ENCODE results near the gene NSD2.

Gene NSD2

GRCh38 chr4:1870578-1871443, at the start of gene NSD2:
Gene NSD2, plus strand, starts transcription at chr4:1871393. Its CDS starts 29,262 bp downstream, at chr4:1900655.
- Histone ChIP-seq H3K4me3 (ENCODE audit: low read depth, low read length) (peak within 1 kb of the TSS; percentile 88), H3K27ac (ENCODE audit: low read depth, low read length) (peak within 1 kb of the TSS; percentile 91), H3K4me1 (ENCODE audit: control insufficient read depth, insufficient read depth, low read length) (peaks cover 28% of the 10 kb centered on the region), H3K9ac (ENCODE audit: low read length) (peak within 1 kb of the TSS; percentile 94), H3K36me3 (ENCODE audit: control insufficient read depth, insufficient read depth, low read length) (no peaks in the 10 kb centered on the region), H3K9me3 (ENCODE audit: control insufficient read depth, insufficient read depth, low read depth, low read length) (no peaks in the 10 kb centered on the region), H3K27me3 (ENCODE audit: control insufficient read depth, insufficient read depth, low read length) (peaks cover 35% of the 10 kb centered on the region)

- no peak overlapping the region for H3K9ac ChIP-seq (ENCODE audit: low read length)
- no peak overlapping the region for H3K27ac ChIP-seq (ENCODE audit: low read depth, low read length)
- no peaks in the 10 kb centered on the region for H3K27me3 ChIP-seq (ENCODE audit: control insufficient read depth, insufficient read depth, low read length)
- H3K4me3 ChIP-seq (ENCODE audit: low read depth, low read length) = no peak overlapping the region
- no peaks in the 10 kb centered on the region for H3K4me1 ChIP-seq (ENCODE audit: control insufficient read depth, insufficient read depth, low read length)
- H3K9me3 ChIP-seq (ENCODE audit: control insufficient read depth, insufficient read depth, low read depth, low read length) = no peaks in the 10 kb centered on the region
- peaks cover 86% of the 10 kb centered on the region for H3K36me3 ChIP-seq (ENCODE audit: control insufficient read depth, insufficient read depth, low read length)
These were observed 49.3 kb upstream of the NSD2 start for GRCh38 chr4:1821679-1822567.

GRCh38 chr4:1822568-1823544, 48.3 kb upstream of the NSD2 start:
- no peak overlapping the region for H3K4me3 ChIP-seq (ENCODE audit: low read depth, low read length)
- no peak overlapping the region for H3K9ac ChIP-seq (ENCODE audit: low read length)
- no peaks in the 10 kb centered on the region for H3K27me3 ChIP-seq (ENCODE audit: control insufficient read depth, insufficient read depth, low read length)
- H3K27ac ChIP-seq (ENCODE audit: low read depth, low read length) = no peak overlapping the region
- H3K4me1 ChIP-seq (ENCODE audit: control insufficient read depth, insufficient read depth, low read length) = no peaks in the 10 kb centered on the region
- no peaks in the 10 kb centered on the region for H3K9me3 ChIP-seq (ENCODE audit: control insufficient read depth, insufficient read depth, low read depth, low read length)
- H3K36me3 ChIP-seq (ENCODE audit: control insufficient read depth, insufficient read depth, low read length) = peaks cover 78% of the 10 kb centered on the region

- Histone ChIP-seq H3K4me1 (ENCODE audit: control insufficient read depth, insufficient read depth, low read length) (no peaks in the 10 kb centered on the region), H3K9me3 (ENCODE audit: control insufficient read depth, insufficient read depth, low read depth, low read length) (no peaks in the 10 kb centered on the region), H3K9ac (ENCODE audit: low read length) (no peak overlapping the region), H3K36me3 (ENCODE audit: control insufficient read depth, insufficient read depth, low read length) (peaks cover 75% of the 10 kb centered on the region), H3K27ac (ENCODE audit: low read depth, low read length) (no peak overlapping the region), H3K4me3 (ENCODE audit: low read depth, low read length) (no peak overlapping the region), H3K27me3 (ENCODE audit: control insufficient read depth, insufficient read depth, low read length) (no peaks in the 10 kb centered on the region)
These were observed 47.7 kb upstream of the NSD2 start for GRCh38 chr4:1823545-1823932.

GRCh38 chr4:1824746-1825145, 46.4 kb upstream of the NSD2 start:
- Histone ChIP-seq H3K27ac (ENCODE audit: low read depth, low read length) (no peak overlapping the region), H3K36me3 (ENCODE audit: control insufficient read depth, insufficient read depth, low read length) (peaks cover 68% of the 10 kb centered on the region)

GRCh38 chr4:1825326-1825725, 45.9 kb upstream of the NSD2 start:
- H3K4me3 ChIP-seq (ENCODE audit: low read depth, low read length) = no peak overlapping the region
- H3K36me3 ChIP-seq (ENCODE audit: control insufficient read depth, insufficient read depth, low read length) = peaks cover 68% of the 10 kb centered on the region
- H3K9ac ChIP-seq (ENCODE audit: low read length) = no peak overlapping the region
- peaks cover 6% of the 10 kb centered on the region; the same call in 1 of the 2 replicates for H3K9me3 ChIP-seq (ENCODE audit: control insufficient read depth, insufficient read depth, low read depth, low read length)
- H3K4me1 ChIP-seq (ENCODE audit: control insufficient read depth, insufficient read depth, low read length) = peaks cover 6% of the 10 kb centered on the region; the same call in 1 of the 2 replicates
- no peak overlapping the region for H3K27ac ChIP-seq (ENCODE audit: low read depth, low read length)
- H3K27me3 ChIP-seq (ENCODE audit: control insufficient read depth, insufficient read depth, low read length) = no peaks in the 10 kb centered on the region

More at GRCh38 chr4:1824746-1825145, 46.4 kb upstream of the NSD2 start:
- no peak overlapping the region for H3K4me3 ChIP-seq (ENCODE audit: low read depth, low read length)
- H3K4me1 ChIP-seq (ENCODE audit: control insufficient read depth, insufficient read depth, low read length) = peaks cover 4% of the 10 kb centered on the region; the same call in 1 of the 2 replicates
- H3K9ac ChIP-seq (ENCODE audit: low read length) = no peak overlapping the region
- H3K9me3 ChIP-seq (ENCODE audit: control insufficient read depth, insufficient read depth, low read depth, low read length) = peaks cover 5% of the 10 kb centered on the region; the same call in 1 of the 2 replicates
- no peaks in the 10 kb centered on the region for H3K27me3 ChIP-seq (ENCODE audit: control insufficient read depth, insufficient read depth, low read length)

GRCh38 chr4:1826531-1827350, 44.5 kb upstream of the NSD2 start:
- Histone ChIP-seq H3K9me3 (ENCODE audit: control insufficient read depth, insufficient read depth, low read depth, low read length) (peaks cover 10% of the 10 kb centered on the region; the same call in 1 of the 2 replicates), H3K27me3 (ENCODE audit: control insufficient read depth, insufficient read depth, low read length) (no peaks in the 10 kb centered on the region), H3K4me1 (ENCODE audit: control insufficient read depth, insufficient read depth, low read length) (peaks cover 6% of the 10 kb centered on the region; the same call in 1 of the 2 replicates), H3K36me3 (ENCODE audit: control insufficient read depth, insufficient read depth, low read length) (peaks cover 75% of the 10 kb centered on the region), H3K4me3 (ENCODE audit: low read depth, low read length) (no peak overlapping the region), H3K9ac (ENCODE audit: low read length) (no peak overlapping the region), H3K27ac (ENCODE audit: low read depth, low read length) (no peak overlapping the region)

GRCh38 chr4:1830234-1830633, 41.0 kb upstream of the NSD2 start:
- no peaks in the 10 kb centered on the region for H3K27me3 ChIP-seq (ENCODE audit: control insufficient read depth, insufficient read depth, low read length)
- peaks cover 75% of the 10 kb centered on the region for H3K36me3 ChIP-seq (ENCODE audit: control insufficient read depth, insufficient read depth, low read length)
- H3K9me3 ChIP-seq (ENCODE audit: control insufficient read depth, insufficient read depth, low read depth, low read length) = peaks cover 10% of the 10 kb centered on the region; the same call in 1 of the 2 replicates
- H3K4me3 ChIP-seq (ENCODE audit: low read depth, low read length) = no peak overlapping the region
- no peak overlapping the region for H3K27ac ChIP-seq (ENCODE audit: low read depth, low read length)
- H3K9ac ChIP-seq (ENCODE audit: low read length) = no peak overlapping the region
- peaks cover 6% of the 10 kb centered on the region; the same call in 1 of the 2 replicates for H3K4me1 ChIP-seq (ENCODE audit: control insufficient read depth, insufficient read depth, low read length)

GRCh38 chr4:1830642-1831228, 40.5 kb upstream of the NSD2 start:
- H3K27me3 ChIP-seq (ENCODE audit: control insufficient read depth, insufficient read depth, low read length) = no peaks in the 10 kb centered on the region
- no peak overlapping the region for H3K27ac ChIP-seq (ENCODE audit: low read depth, low read length)
- H3K9ac ChIP-seq (ENCODE audit: low read length) = no peak overlapping the region
- peaks cover 75% of the 10 kb centered on the region for H3K36me3 ChIP-seq (ENCODE audit: control insufficient read depth, insufficient read depth, low read length)
- peaks cover 10% of the 10 kb centered on the region; the same call in 1 of the 2 replicates for H3K9me3 ChIP-seq (ENCODE audit: control insufficient read depth, insufficient read depth, low read depth, low read length)
- peaks cover 6% of the 10 kb centered on the region; the same call in 1 of the 2 replicates for H3K4me1 ChIP-seq (ENCODE audit: control insufficient read depth, insufficient read depth, low read length)
- H3K4me3 ChIP-seq (ENCODE audit: low read depth, low read length) = no peak overlapping the region

Measured in HUES6 (cell line).